IMR-90 (cell line): ENCODE data around the gene ATRNL1. TPM values are rescaled to one million over a fixed set of nuclear protein-coding genes. Genes with fewer than 3 reads are reported as not detected.

Source experiments
- ATAC-seq: fragments of 200-7000 bp; cut with Tn5 transposase; 2 replicates; pipeline ENCODE4 v1.9.1; 2020; ENCODE audit warnings: low read depth, mild to moderate bottlenecking, moderate library complexity
- BruUV-seq: library from RNA; stranded (reverse); fragments of 400-500 nt; replicated peaks from 2 replicates; lab custom pipeline; 2021; lab: Mats Ljungman, UMichigan
- CTCF ChIA-PET: fragments of 300-600 bp; formaldehyde crosslinking; extraction: SDS; loops from one replicate; lab custom pipeline; 2021; ENCODE audit warnings: antibody characterized with exemption; lab: Yijun Ruan, JAX
- POLR2A ChIA-PET: fragments of 300-600 bp; sonication (Branson Sonifier 250); formaldehyde crosslinking; loops from one replicate; lab custom pipeline; 2022; ENCODE audit warnings: antibody characterized with exemption; ENCODE audit not compliant: unreplicated experiment; lab: Charles Lee
- DNase-seq: peaks from one replicate; pipeline ENCODE4 v3.0.0; 2013
- H2AFZ ChIP-seq: replicated peaks from 2 replicates; pipeline ENCODE3; 2013; ENCODE audit warnings: low read length, mild to moderate bottlenecking; ENCODE audit not compliant: poor library complexity
- H2AK5ac ChIP-seq: 2 replicates; pipeline ENCODE4 v1.6.1; 2013; ENCODE audit warnings: low read depth, low read length, inconsistent platforms
- H2AK9ac ChIP-seq: replicated peaks from 2 replicates; pipeline ENCODE3; 2013; ENCODE audit warnings: mild to moderate bottlenecking, low read depth, low read length, moderate library complexity; ENCODE audit not compliant: poor library complexity
- H2BK120ac ChIP-seq: 2 replicates; pipeline ENCODE4 v1.6.1; 2013; ENCODE audit warnings: low read depth, low read length, inconsistent platforms
- H2BK15ac ChIP-seq: 3 replicates; pipeline ENCODE4 v1.6.1; 2013; ENCODE audit warnings: low read depth, low read length, inconsistent platforms
- H2BK20ac ChIP-seq: 2 replicates; pipeline ENCODE4 v1.6.1; 2013; ENCODE audit warnings: low read depth, mild to moderate bottlenecking, inconsistent platforms, low read length, moderate library complexity
- H2BK5ac ChIP-seq: 2 replicates; pipeline ENCODE4 v1.6.1; 2013; ENCODE audit warnings: mild to moderate bottlenecking, low read depth, low read length, inconsistent platforms; ENCODE audit not compliant: poor library complexity, severe bottlenecking
- H3K14ac ChIP-seq: replicated peaks from 2 replicates; pipeline ENCODE4 v1.6.1; 2013; ENCODE audit warnings: low read depth, low read length, inconsistent platforms
- H3K18ac ChIP-seq: 2 replicates; pipeline ENCODE4 v1.6.1; 2013; ENCODE audit warnings: low read depth, low read length, control low read depth
- H3K23ac ChIP-seq: 2 replicates; pipeline ENCODE4 v1.6.1; 2013; ENCODE audit warnings: low read depth, low read length, inconsistent platforms
- H3K27ac ChIP-seq: 2 replicates; pipeline ENCODE4 v1.5.1; 2013; ENCODE audit warnings: mild to moderate bottlenecking, control low read depth, low read length; ENCODE audit not compliant: insufficient read depth
- H3K27me3 ChIP-seq: 2 replicates; pipeline ENCODE4 v1.6.1; 2013; ENCODE audit warnings: low read length; ENCODE audit not compliant: control insufficient read depth, insufficient read depth
- H3K36me3 ChIP-seq: 2 replicates; pipeline ENCODE4 v1.6.1; 2013; ENCODE audit warnings: low read length, mixed read lengths; ENCODE audit not compliant: control insufficient read depth, insufficient read depth
- H3K4ac ChIP-seq: 2 replicates; pipeline ENCODE4 v1.6.1; 2013; ENCODE audit warnings: low read depth, low read length, inconsistent platforms
- H3K4me1 ChIP-seq: 2 replicates; pipeline ENCODE4 v1.6.1; 2013; ENCODE audit warnings: low read length, mixed read lengths; ENCODE audit not compliant: control insufficient read depth, insufficient read depth
- H3K4me2 ChIP-seq: 2 replicates; pipeline ENCODE4 v1.6.1; 2013; ENCODE audit warnings: low read depth, mild to moderate bottlenecking, control low read depth, low read length, moderate library complexity
- H3K4me3 ChIP-seq: 2 replicates; pipeline ENCODE4 v1.5.1; 2013; ENCODE audit warnings: low read depth, mild to moderate bottlenecking, control low read depth, low read length, moderate library complexity; ENCODE audit not compliant: insufficient read depth
- H3K56ac ChIP-seq: 2 replicates; pipeline ENCODE4 v1.6.1; 2013; ENCODE audit warnings: low read length, inconsistent platforms; ENCODE audit not compliant: insufficient read depth; ENCODE audit errors: extremely low read depth
- H3K79me1 ChIP-seq, 2 experiments: 2 replicates each; pipeline ENCODE4 v1.6.1; 2013; ENCODE audit warnings: low read length in 2 of 2, inconsistent platforms in 1 of 2, low read depth in 1 of 2
- H3K9ac ChIP-seq: 2 replicates; pipeline ENCODE4 v1.6.1; 2013; ENCODE audit warnings: low read depth, low read length, control low read depth
- H3K9me1 ChIP-seq: 2 replicates; pipeline ENCODE4 v1.6.1; 2013; ENCODE audit warnings: low read length, inconsistent platforms; ENCODE audit not compliant: insufficient read depth
- H3K9me3 ChIP-seq: 2 replicates; pipeline ENCODE4 v1.6.1; 2013; ENCODE audit warnings: low read length; ENCODE audit not compliant: control insufficient read depth, insufficient read depth
- H4K20me1 ChIP-seq: 2 replicates; pipeline ENCODE4 v1.6.1; 2013; ENCODE audit warnings: low read length, inconsistent platforms; ENCODE audit not compliant: insufficient read depth
- H4K5ac ChIP-seq: 2 replicates; pipeline ENCODE4 v1.6.1; 2013; ENCODE audit warnings: mild to moderate bottlenecking, low read depth, low read length, control low read depth
- H4K8ac ChIP-seq, 2 experiments: 2 replicates each; pipeline ENCODE4 v1.6.1; 2013; ENCODE audit warnings: low read depth in 2 of 2, low read length in 2 of 2, control low read depth in 1 of 2, inconsistent platforms in 1 of 2
- H4K91ac ChIP-seq: 2 replicates; pipeline ENCODE4 v1.6.1; 2013; ENCODE audit warnings: low read depth, low read length, inconsistent platforms; ENCODE audit not compliant: insufficient read depth
- BHLHE40 ChIP-seq: fragments of 150-350 bp; IDR thresholded peaks from 2 replicates; pipeline ENCODE4 v1.6.1; 2016; ENCODE audit warnings: mild to moderate bottlenecking, low read depth, low read length
- CEBPB ChIP-seq: IDR thresholded peaks from 2 replicates; pipeline ENCODE4 v1.6.1; 2012; ENCODE audit warnings: low read depth, low read length, improper control_type of control experiment
- CHD1 ChIP-seq: IDR thresholded peaks from 2 replicates; pipeline ENCODE4 v1.6.1; 2012; ENCODE audit warnings: low read depth, low read length, improper control_type of control experiment
- CTCF ChIP-seq: conservative IDR thresholded peaks from 2 replicates; pipeline ENCODE4 v1.5.1; 2012; ENCODE audit warnings: mild to moderate bottlenecking, low read depth, low read length, improper control_type of control experiment
- ELK1 ChIP-seq: fragments of 150-350 bp; IDR thresholded peaks from 2 replicates; pipeline ENCODE4 v1.6.1; 2016; ENCODE audit warnings: low read depth, mild to moderate bottlenecking, low read length, moderate library complexity, borderline replicate concordance
- FOS ChIP-seq: fragments of 150-350 bp; IDR thresholded peaks from 2 replicates; pipeline ENCODE4 v1.6.1; 2016; ENCODE audit warnings: low read depth, low read length
- MAZ ChIP-seq: IDR thresholded peaks from 2 replicates; pipeline ENCODE4 v1.6.1; 2012; ENCODE audit warnings: low read depth, mild to moderate bottlenecking, low read length, improper control_type of control experiment, moderate library complexity, borderline replicate concordance
- MXI1 ChIP-seq: IDR thresholded peaks from 2 replicates; pipeline ENCODE4 v1.6.1; 2012; ENCODE audit warnings: low read depth, mild to moderate bottlenecking, low read length, moderate library complexity, borderline replicate concordance
- NFE2L2 ChIP-seq: fragments of 150-350 bp; IDR thresholded peaks from 2 replicates; pipeline ENCODE4 v1.6.1; 2016; ENCODE audit warnings: low read depth, mild to moderate bottlenecking, low read length
- RAD21 ChIP-seq: IDR thresholded peaks from 2 replicates; pipeline ENCODE4 v1.6.1; 2012; ENCODE audit warnings: low read length, improper control_type of control experiment
- RCOR1 ChIP-seq: IDR thresholded peaks from 2 replicates; pipeline ENCODE4 v1.6.1; 2012; ENCODE audit warnings: mild to moderate bottlenecking, low read length, improper control_type of control experiment; ENCODE audit not compliant: insufficient replicate concordance
- RFX5 ChIP-seq: IDR thresholded peaks from 2 replicates; pipeline ENCODE4 v1.8.0; 2012; ENCODE audit warnings: low read depth, mild to moderate bottlenecking, low read length, moderate library complexity
- SMC3 ChIP-seq: fragments of 150-350 bp; IDR thresholded peaks from 2 replicates; pipeline ENCODE4 v1.6.1; 2016; ENCODE audit warnings: low read depth, mild to moderate bottlenecking, antibody characterized with exemption, low read length, moderate library complexity
- USF2 ChIP-seq: fragments of 150-350 bp; IDR thresholded peaks from 2 replicates; pipeline ENCODE4 v1.6.1; 2017; ENCODE audit warnings: mild to moderate bottlenecking, antibody characterized with exemption, low read length, low read depth
- WGBS, 2 experiments: methylation state at CpG; one replicate each; pipeline versions ENCODE4 v1.1.5 to v1.1.7; 2013; ENCODE audit warnings: missing lambda C conversion rate in 2 of 2; ENCODE audit not compliant: insufficient read length in 1 of 2; ENCODE audit errors: extremely low coverage in 2 of 2; 5-methylcytosine and 5-hydroxymethylcytosine counted together
- dilution Hi-C: fragments of 300-500 bp; cut with HindIII; formaldehyde crosslinking; loops from one replicate; pipeline ENCODE4 v1.14.3; 2018; ENCODE audit warnings: low sequenced_read_pairs; ENCODE audit not compliant: unreplicated experiment
- in situ Hi-C: fragments of 300-500 bp; cut with MboI; formaldehyde crosslinking; loops from 3 replicates; pipeline ENCODE4 v1.14.3; 2019; ENCODE audit warnings: low sequenced_read_pairs, inconsistent platforms, mixed read lengths
- intact Hi-C: fragments of 100-400 bp; cut with micrococcal nuclease; formaldehyde crosslinking; loops from 2 replicates; pipeline ENCODE4 v1.10.0; 2022
- polyA plus RNA-seq, 3 experiments: library from polyadenylated mRNA; depleted of rRNA; stranded (reverse); fragments of >200 nt; gene quantifications; 2 replicates each; pipeline ENCODE4 v1.2.3, GENCODE V29; 2012; ENCODE audit warnings: low replicate concordance in 1 of 3
- total RNA-seq: library from RNA; depleted of rRNA; stranded (reverse); fragments of >200 nt; gene quantifications from 2 replicates; pipeline ENCODE4 v1.2.3, GENCODE V29; 2012

ATRNL1 gene
- total and polyA plus RNA-seq, 2 of the 4 experiments (the other 2 are of a cell fraction): 0.18 to 0.19 TPM

- dilution Hi-C loops (no loop called here), in situ Hi-C loops (no loop called here), intact Hi-C loops (no loop called here)
- no CpG with 5 or more reads among the region's 4 CpGs for WGBS, 2 experiments
- ChIA-PET CTCF (no interaction called here), POLR2A (no interaction called here)
- H3K9ac ChIP-seq: no peak overlapping the region
- no peak overlapping the region for H2BK15ac ChIP-seq
- H2BK5ac ChIP-seq: no peak overlapping the region
- no TSS peak for BruUV-seq
- H2BK20ac ChIP-seq: no peak overlapping the region
- H3K18ac ChIP-seq: no peak overlapping the region
- no peak overlapping the region for H3K4me3 ChIP-seq
- no peak overlapping the region for H3K4ac ChIP-seq
- H2AK5ac ChIP-seq: no peak overlapping the region
- H2AFZ ChIP-seq: no peak overlapping the region
- H4K5ac ChIP-seq: no peak overlapping the region
- H2BK120ac ChIP-seq: no peak overlapping the region
- no peaks in the 10 kb centered on the region for H3K27me3 ChIP-seq
- H4K91ac ChIP-seq: no peak overlapping the region
- DNase-seq (no peak), ATAC-seq (no peak)
- H3K23ac ChIP-seq: no peak overlapping the region
- no peak for TF ChIP-seq FOS
- TF ChIP-seq RFX5: no peak
- TF ChIP-seq MXI1: no peak
- TF ChIP-seq SMC3: no peak
- no peak for TF ChIP-seq CEBPB
- TF ChIP-seq BHLHE40: no peak
- TF ChIP-seq MAZ: no peak
- TF ChIP-seq CTCF: no peak
- no peak for TF ChIP-seq RAD21
- TF ChIP-seq CHD1: no peak
- no peak for TF ChIP-seq USF2
- no peak for TF ChIP-seq NFE2L2
- TF ChIP-seq ELK1: no peak
- no peak for TF ChIP-seq RCOR1
- no peaks in the 10 kb centered on the region for H3K9me1 ChIP-seq
- no peak overlapping the region for H3K56ac ChIP-seq
- no peak overlapping the region for H3K14ac ChIP-seq
- H3K4me2 ChIP-seq: no peak overlapping the region
- H3K36me3 ChIP-seq: no peaks in the 10 kb centered on the region
- no peak overlapping the region for H2AK9ac ChIP-seq
- no peaks in the 10 kb centered on the region for H3K9me3 ChIP-seq
- H4K20me1 ChIP-seq: no peaks in the 10 kb centered on the region
- no peaks in the 10 kb centered on the region for H3K79me1 ChIP-seq
- no peaks in the 10 kb centered on the region for H3K4me1 ChIP-seq
- H4K8ac ChIP-seq: no peak overlapping the region
- H3K27ac ChIP-seq: no peak overlapping the region
Measured at GRCh38 chr10:115696747-115697146, 603.6 kb downstream of the ATRNL1 start.
